Measurements from ENCODE around the gene MAP1LC3A.

The MAP1LC3A gene

GRCh38 chr20:34522969-34523871, 35.3 kb upstream of the MAP1LC3A start:
- peak; percentile 86 for TF ChIP-seq CTCF (IDR thresholded peaks at IDR 0.05; ENCODE audit: low read depth, low read length)
- Histone ChIP-seq H3K36me3 (peaks cover 15% of the 10 kb centered on the region), H3K4me1 (peaks cover 4% of the 10 kb centered on the region; the same call in 1 of the 2 replicates), H3K9me3 (no peaks in the 10 kb centered on the region), H3K4me3 (ENCODE audit: low read depth, low read length) (no peak overlapping the region), H3K27me3 (no peaks in the 10 kb centered on the region)
- DNase-seq: peak; percentile 76

- Histone ChIP-seq H3K27me3 (no peaks in the 10 kb centered on the region), H3K9me3 (no peaks in the 10 kb centered on the region), H3K36me3 (peaks cover 26% of the 10 kb centered on the region), H3K4me1 (peaks cover 4% of the 10 kb centered on the region; the same call in 1 of the 2 replicates), H3K4me3 (ENCODE audit: low read depth, low read length) (no peak overlapping the region)
- TF ChIP-seq CTCF (IDR thresholded peaks at IDR 0.05; ENCODE audit: low read depth, low read length): no peak
- no peak for DNase-seq
Measured at GRCh38 chr20:34524426-34524825, 34.1 kb upstream of the MAP1LC3A start.

GRCh38 chr20:34525342-34525708, 33.2 kb upstream of the MAP1LC3A start:
- no peaks in the 10 kb centered on the region for H3K9me3 ChIP-seq
- H3K4me1 ChIP-seq: peaks cover 4% of the 10 kb centered on the region; the same call in 1 of the 2 replicates
- TF ChIP-seq CTCF (IDR thresholded peaks at IDR 0.05; ENCODE audit: low read depth, low read length): no peak
- no peak overlapping the region for H3K4me3 ChIP-seq (ENCODE audit: low read depth, low read length)
- H3K36me3 ChIP-seq: peaks cover 34% of the 10 kb centered on the region
- no peaks in the 10 kb centered on the region for H3K27me3 ChIP-seq
- DNase-seq: no peak

- H3K4me1 ChIP-seq: peaks cover 4% of the 10 kb centered on the region; the same call in 1 of the 2 replicates
- peaks cover 39% of the 10 kb centered on the region for H3K36me3 ChIP-seq
- H3K9me3 ChIP-seq: no peaks in the 10 kb centered on the region
- TF ChIP-seq CTCF (IDR thresholded peaks at IDR 0.05; ENCODE audit: low read depth, low read length): no peak
- H3K27me3 ChIP-seq: no peaks in the 10 kb centered on the region
- no peak overlapping the region for H3K4me3 ChIP-seq (ENCODE audit: low read depth, low read length)
- DNase-seq: peak; percentile 38
Measured at GRCh38 chr20:34525709-34526416, 32.7 kb upstream of the MAP1LC3A start.

- no peaks in the 10 kb centered on the region for H3K27me3 ChIP-seq
- H3K4me1 ChIP-seq: peaks cover 4% of the 10 kb centered on the region; the same call in 1 of the 2 replicates
- no peak for TF ChIP-seq CTCF (IDR thresholded peaks at IDR 0.05; ENCODE audit: low read depth, low read length)
- no peaks in the 10 kb centered on the region for H3K9me3 ChIP-seq
- H3K4me3 ChIP-seq (ENCODE audit: low read depth, low read length): no peak overlapping the region
- H3K36me3 ChIP-seq: peaks cover 45% of the 10 kb centered on the region
- no peak for DNase-seq
Measured at GRCh38 chr20:34526466-34526865, 32.1 kb upstream of the MAP1LC3A start.
